Spleen (tissue), 7 donors: ENCODE data around the gene VPS54.

ENCODE experiments used
- POLR2AphosphoS5 ChIP-seq, 3 donors: sonication (generic); formaldehyde crosslinking; IDR thresholded peaks; one replicate each; pipeline ENCODE4 v1.5.1; 2017; ENCODE audit warnings: antibody characterized with exemption in 3 of 3
- TF ChIP-seq, protein P1 (sequence below), 11 experiments: fragments of 200-600 bp in 7 of 11; fragments of 450-650 bp in 4 of 11; sonication (generic) in 4 of 11; IDR thresholded peaks in 8 of 11; conservative IDR thresholded peaks in 3 of 11; 1 replicate in 7 of 11; 2 replicates in 4 of 11; pipeline versions ENCODE4 v1.4.0 to v1.8.0; 2016 to 2021; ENCODE audit warnings: antibody characterized with exemption in 11 of 11, inconsistent platforms in 4 of 11, mild to moderate bottlenecking in 1 of 11
- donor health status: DM: no; HTN: no; CAD: no; lungs with moderate emphysema.
- donor health status: DM: no; HTN: no; CAD: no.
- donor health status: DM: no; HTN: no; CAD: no.

DNA sequence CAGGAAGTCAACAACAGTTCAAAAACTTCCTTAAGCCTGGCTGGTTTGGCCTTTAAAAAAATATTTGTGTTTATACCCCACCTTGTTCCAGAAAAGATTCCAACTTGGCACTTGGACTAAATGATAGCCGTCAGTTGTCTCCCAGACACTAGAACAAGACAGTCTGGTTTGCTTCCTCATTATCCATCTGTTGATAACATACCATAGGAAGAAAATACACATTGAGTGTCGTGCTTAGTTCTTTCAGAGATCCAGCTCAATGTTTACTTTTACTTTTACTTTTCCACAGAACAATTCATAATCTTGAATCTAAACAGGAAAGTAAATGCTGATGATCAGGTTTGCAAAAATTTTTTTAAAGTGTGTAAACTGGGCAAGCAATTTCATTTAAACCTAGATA is 2.4 kb upstream of the VPS54 start:
- TF ChIP-seq, protein P1, sequence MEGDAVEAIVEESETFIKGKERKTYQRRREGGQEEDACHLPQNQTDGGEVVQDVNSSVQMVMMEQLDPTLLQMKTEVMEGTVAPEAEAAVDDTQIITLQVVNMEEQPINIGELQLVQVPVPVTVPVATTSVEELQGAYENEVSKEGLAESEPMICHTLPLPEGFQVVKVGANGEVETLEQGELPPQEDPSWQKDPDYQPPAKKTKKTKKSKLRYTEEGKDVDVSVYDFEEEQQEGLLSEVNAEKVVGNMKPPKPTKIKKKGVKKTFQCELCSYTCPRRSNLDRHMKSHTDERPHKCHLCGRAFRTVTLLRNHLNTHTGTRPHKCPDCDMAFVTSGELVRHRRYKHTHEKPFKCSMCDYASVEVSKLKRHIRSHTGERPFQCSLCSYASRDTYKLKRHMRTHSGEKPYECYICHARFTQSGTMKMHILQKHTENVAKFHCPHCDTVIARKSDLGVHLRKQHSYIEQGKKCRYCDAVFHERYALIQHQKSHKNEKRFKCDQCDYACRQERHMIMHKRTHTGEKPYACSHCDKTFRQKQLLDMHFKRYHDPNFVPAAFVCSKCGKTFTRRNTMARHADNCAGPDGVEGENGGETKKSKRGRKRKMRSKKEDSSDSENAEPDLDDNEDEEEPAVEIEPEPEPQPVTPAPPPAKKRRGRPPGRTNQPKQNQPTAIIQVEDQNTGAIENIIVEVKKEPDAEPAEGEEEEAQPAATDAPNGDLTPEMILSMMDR (IDR thresholded peaks at IDR 0.05 in 8 of 11, conservative IDR thresholded peaks at IDR 0.05 in 3 of 11): no peak
- no peak for TF ChIP-seq POLR2AphosphoS5 (IDR thresholded peaks at IDR 0.05)
